ENCODE measurements around the gene XG.
A peak's percentile ranks its signal among the peaks of the same experiment; 100 is the strongest.
"Not testable (repeated sequence)": the region's sequence is repeated elsewhere in the genome, so short reads cannot be mapped to it uniquely, and the experiment has no call there.

XG gene

DNA sequence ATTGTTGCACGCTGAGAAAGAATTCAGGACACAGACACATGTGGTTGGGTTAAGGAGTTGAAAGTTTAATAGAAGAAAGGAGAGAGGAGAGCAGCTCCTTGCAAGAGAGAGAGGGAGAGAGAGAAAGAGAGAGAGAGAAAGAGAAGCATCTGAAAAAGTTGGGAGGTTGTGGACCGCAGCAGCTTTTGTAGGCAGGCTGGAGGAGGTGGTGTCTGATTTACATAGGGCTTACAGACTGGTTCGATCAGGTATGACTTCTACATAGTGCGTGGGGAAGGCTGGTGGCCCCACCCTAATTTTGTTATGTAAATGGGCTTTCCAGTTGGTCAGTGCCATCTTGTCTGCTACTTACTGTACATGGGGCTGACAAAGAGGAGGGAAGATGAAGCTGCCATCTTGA is 49.4 kb downstream of the XG start:
- Histone ChIP-seq H3K4me3 (ENCODE audit: low read depth, low read length) (no peak overlapping the region), H3K27ac (no peak overlapping the region), H3K27me3 (ENCODE audit: insufficient read depth, low read depth, severe bottlenecking) (no peaks in the 10 kb centered on the region), H3K9me3 (ENCODE audit: severe bottlenecking) (no peaks in the 10 kb centered on the region), H3K36me3 (no peaks in the 10 kb centered on the region)
- TF ChIP-seq, protein P1, sequence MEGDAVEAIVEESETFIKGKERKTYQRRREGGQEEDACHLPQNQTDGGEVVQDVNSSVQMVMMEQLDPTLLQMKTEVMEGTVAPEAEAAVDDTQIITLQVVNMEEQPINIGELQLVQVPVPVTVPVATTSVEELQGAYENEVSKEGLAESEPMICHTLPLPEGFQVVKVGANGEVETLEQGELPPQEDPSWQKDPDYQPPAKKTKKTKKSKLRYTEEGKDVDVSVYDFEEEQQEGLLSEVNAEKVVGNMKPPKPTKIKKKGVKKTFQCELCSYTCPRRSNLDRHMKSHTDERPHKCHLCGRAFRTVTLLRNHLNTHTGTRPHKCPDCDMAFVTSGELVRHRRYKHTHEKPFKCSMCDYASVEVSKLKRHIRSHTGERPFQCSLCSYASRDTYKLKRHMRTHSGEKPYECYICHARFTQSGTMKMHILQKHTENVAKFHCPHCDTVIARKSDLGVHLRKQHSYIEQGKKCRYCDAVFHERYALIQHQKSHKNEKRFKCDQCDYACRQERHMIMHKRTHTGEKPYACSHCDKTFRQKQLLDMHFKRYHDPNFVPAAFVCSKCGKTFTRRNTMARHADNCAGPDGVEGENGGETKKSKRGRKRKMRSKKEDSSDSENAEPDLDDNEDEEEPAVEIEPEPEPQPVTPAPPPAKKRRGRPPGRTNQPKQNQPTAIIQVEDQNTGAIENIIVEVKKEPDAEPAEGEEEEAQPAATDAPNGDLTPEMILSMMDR (IDR thresholded peaks at IDR 0.05; ENCODE audit: low read depth, low read length), result no peak
- DNase-seq, result no peak

DNA sequence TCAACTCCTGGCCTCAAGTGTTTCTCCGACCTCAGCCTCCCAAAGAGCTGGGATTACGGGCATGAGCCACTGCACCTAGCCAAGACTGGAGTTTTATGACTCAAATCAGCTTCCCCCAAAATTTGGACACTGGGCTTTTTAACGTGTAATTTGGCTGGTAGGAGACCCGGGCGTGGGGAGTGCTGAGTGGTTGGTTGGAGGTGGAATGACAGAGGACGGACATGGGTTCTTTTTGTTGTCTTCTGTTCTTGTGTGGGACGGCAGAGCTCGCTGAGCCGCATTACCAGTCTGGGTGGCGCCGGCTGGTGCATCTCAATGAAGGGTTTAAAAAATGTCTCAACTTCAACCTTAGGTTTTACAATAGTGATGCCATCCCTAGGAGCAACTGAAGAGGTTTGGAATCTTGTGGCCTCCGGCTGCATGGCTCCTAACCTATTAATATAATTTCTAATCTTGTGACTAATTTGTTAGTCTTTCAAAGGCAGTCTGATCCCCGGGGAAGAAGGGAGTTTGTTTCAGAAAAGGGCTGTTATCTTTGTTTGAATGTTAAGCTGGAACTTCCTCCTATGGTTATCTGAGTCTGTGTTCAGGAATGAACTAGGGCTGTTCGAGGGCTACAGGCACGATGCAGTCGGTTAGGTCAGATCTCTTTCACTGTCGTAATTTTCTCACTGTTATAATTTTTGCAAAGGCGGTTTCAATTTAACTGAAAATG is 50.7 kb downstream of the XG start:
- DNase-seq; H3K27me3 ChIP-seq (ENCODE audit: insufficient read depth, low read depth, severe bottlenecking); H3K27ac ChIP-seq: not testable (repeated sequence)

DNA sequence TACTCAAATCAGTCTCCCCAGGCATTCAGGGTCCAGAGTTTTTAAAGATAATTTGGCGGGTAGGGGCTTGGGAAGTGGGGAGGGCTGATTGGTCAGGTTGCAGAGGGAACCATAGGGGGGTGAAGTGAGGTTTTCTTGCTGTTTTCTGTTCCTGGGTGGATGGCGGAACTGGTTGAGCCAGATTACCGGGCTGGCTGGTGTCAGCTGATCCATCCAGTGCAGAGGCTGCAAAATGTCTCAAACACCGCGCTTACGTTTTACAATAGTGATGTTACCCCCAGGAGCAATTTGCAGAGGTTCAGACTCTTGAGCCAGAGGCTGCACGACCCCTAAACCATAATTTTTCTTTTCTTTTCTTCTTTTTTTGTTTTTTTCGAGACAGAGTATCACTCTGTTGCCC is 51.6 kb downstream of the XG start:
- DNase-seq; H3K27me3 ChIP-seq (ENCODE audit: insufficient read depth, low read depth, severe bottlenecking); H3K9me3 ChIP-seq (ENCODE audit: severe bottlenecking); H3K36me3 ChIP-seq; H3K27ac ChIP-seq; H3K4me3 ChIP-seq (ENCODE audit: low read depth, low read length): not testable (repeated sequence)

More for the DNA sequence above, 50.7 kb downstream of the XG start:
- H3K36me3 ChIP-seq; H3K4me3 ChIP-seq (ENCODE audit: low read depth, low read length); H3K9me3 ChIP-seq (ENCODE audit: severe bottlenecking): not testable (repeated sequence)

- H3K4me3 ChIP-seq (ENCODE audit: low read depth, low read length); H3K27ac ChIP-seq; DNase-seq: not testable (repeated sequence)
Measured at GRCh38 chrX:2804106-2804843, 52.4 kb downstream of the XG start.

GRCh38 chrX:2804858-2805257 is 53.0 kb downstream of the XG start:
- H3K27ac ChIP-seq, result not testable (repeated sequence)

More at GRCh38 chrX:2804106-2804843, 52.4 kb downstream of the XG start:
- not testable (repeated sequence) for H3K36me3 ChIP-seq; H3K9me3 ChIP-seq (ENCODE audit: severe bottlenecking); H3K27me3 ChIP-seq (ENCODE audit: insufficient read depth, low read depth, severe bottlenecking)

DNA sequence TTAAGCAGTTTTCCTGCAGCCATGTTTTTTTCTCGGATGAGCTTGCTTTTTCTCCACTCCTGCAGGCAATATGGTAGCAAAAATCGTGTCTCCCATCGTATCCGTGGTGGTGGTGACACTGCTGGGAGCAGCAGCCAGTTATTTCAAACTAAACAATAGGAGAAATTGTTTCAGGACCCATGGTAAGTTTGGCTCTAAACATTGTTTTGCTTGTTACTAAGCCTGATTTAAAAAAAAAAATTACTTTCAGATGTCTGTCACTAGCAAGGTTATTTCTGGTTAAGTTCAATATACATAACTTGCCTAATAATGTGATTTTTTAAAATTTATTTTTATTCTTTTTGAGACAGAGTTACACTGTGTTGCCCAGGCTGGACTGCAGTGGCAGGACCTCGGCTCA is 59.4 kb downstream of the XG start:
- H3K36me3 ChIP-seq, result no peaks in the 10 kb centered on the region
- H3K27me3 ChIP-seq (ENCODE audit: insufficient read depth, low read depth, severe bottlenecking), result no peaks in the 10 kb centered on the region
- no peaks in the 10 kb centered on the region for H3K9me3 ChIP-seq (ENCODE audit: severe bottlenecking)
- TF ChIP-seq, protein P1 (IDR thresholded peaks at IDR 0.05; ENCODE audit: low read depth, low read length), result no peak
- no peak overlapping the region for H3K27ac ChIP-seq
- no peak for DNase-seq
- H3K4me3 ChIP-seq (ENCODE audit: low read depth, low read length), result no peak overlapping the region

More at GRCh38 chrX:2804858-2805257, 53.0 kb downstream of the XG start:
- H3K9me3 ChIP-seq (ENCODE audit: severe bottlenecking); H3K36me3 ChIP-seq; DNase-seq; H3K27me3 ChIP-seq (ENCODE audit: insufficient read depth, low read depth, severe bottlenecking); H3K4me3 ChIP-seq (ENCODE audit: low read depth, low read length): not testable (repeated sequence)

- H3K27me3 ChIP-seq (ENCODE audit: insufficient read depth, low read depth, severe bottlenecking); H3K9me3 ChIP-seq (ENCODE audit: severe bottlenecking); H3K36me3 ChIP-seq; H3K27ac ChIP-seq: not testable (repeated sequence)
- TF ChIP-seq, protein P1 (IDR thresholded peaks at IDR 0.05; ENCODE audit: low read depth, low read length), result peak; percentile 63
- H3K4me3 ChIP-seq (ENCODE audit: low read depth, low read length), result peak overlapping the region; percentile 33
- DNase-seq, result peak; percentile 59
Measured at GRCh38 chrX:2812161-2812907, 60.5 kb downstream of the XG start.
